ENCODE results near the gene INPP4A.

Gene INPP4A

GRCh38 chr2:98522854-98523253 lies 78.2 kb downstream of the INPP4A start:
- Mint-ChIP-seq H3K36me3 (ENCODE audit: low read depth) (peaks cover 17% of the 10 kb centered on the region), H3K4me1 (peaks cover 4% of the 10 kb centered on the region), H3K4me3 (no peak overlapping the region), H3K27me3 (no peaks in the 10 kb centered on the region), H3K9me3 (no peaks in the 10 kb centered on the region), H3K27ac (no peak overlapping the region)
- ATAC-seq (no peak), DNase-seq (no peak)

DNA sequence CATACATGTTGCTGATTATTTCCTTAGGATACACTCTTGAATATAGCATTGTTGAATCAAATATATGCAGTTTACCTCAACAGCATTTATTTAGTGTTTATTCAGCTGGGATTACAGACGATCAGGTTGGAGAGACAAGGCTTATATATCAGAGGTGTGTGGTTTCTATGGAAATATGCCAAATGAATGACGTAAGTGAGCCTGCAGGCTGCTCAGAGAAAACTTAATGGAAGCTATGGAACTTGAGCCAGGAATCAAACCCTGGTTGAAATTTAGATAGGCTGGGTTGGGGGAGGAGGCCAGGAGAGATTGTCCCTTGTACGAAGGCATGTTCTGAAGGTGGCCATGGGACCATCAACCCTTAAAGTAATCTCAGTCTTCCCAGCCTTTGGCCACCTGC lies 79.5 kb downstream of the INPP4A start:
- peaks cover 19% of the 10 kb centered on the region for H3K36me3 Mint-ChIP-seq (ENCODE audit: low read depth)
- H3K4me3 Mint-ChIP-seq = no peak overlapping the region
- no peak overlapping the region for H3K27ac Mint-ChIP-seq
- no peaks in the 10 kb centered on the region for H3K27me3 Mint-ChIP-seq
- no peak for DNase-seq
- H3K4me1 Mint-ChIP-seq = no peaks in the 10 kb centered on the region
- ATAC-seq = no peak
- no peaks in the 10 kb centered on the region for H3K9me3 Mint-ChIP-seq

GRCh38 chr2:98528349-98528748 lies 83.7 kb downstream of the INPP4A start:
- Mint-ChIP-seq H3K36me3 (ENCODE audit: low read depth) (peaks cover 14% of the 10 kb centered on the region), H3K27ac (no peak overlapping the region)

DNA sequence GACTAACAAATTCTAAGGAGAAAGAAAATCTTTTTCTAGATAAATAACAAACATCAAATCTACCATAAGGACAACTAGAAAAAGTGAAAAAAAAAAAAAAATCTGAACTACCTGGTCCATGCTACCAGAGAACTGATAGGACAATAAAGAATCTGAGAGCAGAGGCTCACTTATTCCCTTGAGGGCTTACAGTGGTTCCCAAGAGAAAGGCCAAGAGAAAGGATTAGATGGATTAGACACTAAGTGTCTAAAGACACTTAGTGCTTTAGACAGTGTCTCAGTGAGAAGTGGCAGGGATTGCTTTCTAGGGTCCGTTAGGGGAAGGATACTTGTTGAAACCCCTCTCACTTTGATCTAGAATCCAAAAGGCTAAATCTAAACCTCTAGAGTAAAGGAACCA lies 85.5 kb downstream of the INPP4A start:
- no peaks in the 10 kb centered on the region for H3K27me3 Mint-ChIP-seq
- H3K36me3 Mint-ChIP-seq (ENCODE audit: low read depth) = peaks cover 11% of the 10 kb centered on the region
- H3K27ac Mint-ChIP-seq = no peak overlapping the region
- H3K4me1 Mint-ChIP-seq = no peaks in the 10 kb centered on the region
- H3K9me3 Mint-ChIP-seq = no peaks in the 10 kb centered on the region
- ATAC-seq (no peak), DNase-seq (no peak)
- no peak overlapping the region for H3K4me3 Mint-ChIP-seq

More at GRCh38 chr2:98528349-98528748, 83.7 kb downstream of the INPP4A start:
- H3K27me3 Mint-ChIP-seq = no peaks in the 10 kb centered on the region
- H3K4me3 Mint-ChIP-seq = no peak overlapping the region
- no peak for ATAC-seq
- no peaks in the 10 kb centered on the region for H3K9me3 Mint-ChIP-seq
- no peaks in the 10 kb centered on the region for H3K4me1 Mint-ChIP-seq
- DNase-seq = no peak

- H3K36me3 Mint-ChIP-seq (ENCODE audit: low read depth) = peaks cover 10% of the 10 kb centered on the region
- no peak overlapping the region for H3K4me3 Mint-ChIP-seq
- no peaks in the 10 kb centered on the region for H3K4me1 Mint-ChIP-seq
- no peaks in the 10 kb centered on the region for H3K9me3 Mint-ChIP-seq
- no peak overlapping the region for H3K27ac Mint-ChIP-seq
- no peaks in the 10 kb centered on the region for H3K27me3 Mint-ChIP-seq
- no peak for DNase-seq
- ATAC-seq = no peak
Measured at GRCh38 chr2:98532756-98533155, 88.1 kb downstream of the INPP4A start.

GRCh38 chr2:98533547-98533946 lies 88.9 kb downstream of the INPP4A start:
- H3K4me3 Mint-ChIP-seq = no peak overlapping the region
- H3K27me3 Mint-ChIP-seq = no peaks in the 10 kb centered on the region
- H3K27ac Mint-ChIP-seq = no peak overlapping the region
- H3K4me1 Mint-ChIP-seq = no peaks in the 10 kb centered on the region
- H3K9me3 Mint-ChIP-seq = no peaks in the 10 kb centered on the region
- peaks cover 8% of the 10 kb centered on the region for H3K36me3 Mint-ChIP-seq (ENCODE audit: low read depth)
- DNase-seq = no peak
- no peak for ATAC-seq

- H3K27ac Mint-ChIP-seq = no peak overlapping the region
- ATAC-seq (no peak), DNase-seq (no peak)
- no peaks in the 10 kb centered on the region for H3K27me3 Mint-ChIP-seq
- no peak overlapping the region for H3K4me3 Mint-ChIP-seq
- no peaks in the 10 kb centered on the region for H3K9me3 Mint-ChIP-seq
- H3K4me1 Mint-ChIP-seq = no peaks in the 10 kb centered on the region
- H3K36me3 Mint-ChIP-seq (ENCODE audit: low read depth) = peaks cover 8% of the 10 kb centered on the region
Measured at GRCh38 chr2:98534761-98535160, 90.1 kb downstream of the INPP4A start.

- no peaks in the 10 kb centered on the region for H3K4me1 Mint-ChIP-seq
- peaks cover 10% of the 10 kb centered on the region for H3K36me3 Mint-ChIP-seq (ENCODE audit: low read depth)
- H3K27ac Mint-ChIP-seq = no peak overlapping the region
Measured at GRCh38 chr2:98535971-98536677, 91.5 kb downstream of the INPP4A start.

GRCh38 chr2:98537390-98538126 lies 92.9 kb downstream of the INPP4A start:
- no peaks in the 10 kb centered on the region for H3K27me3 Mint-ChIP-seq
- H3K27ac Mint-ChIP-seq = no peak overlapping the region
- H3K4me1 Mint-ChIP-seq = peaks cover 8% of the 10 kb centered on the region
- DNase-seq (no peak), ATAC-seq (no peak)
- no peaks in the 10 kb centered on the region for H3K9me3 Mint-ChIP-seq
- H3K36me3 Mint-ChIP-seq (ENCODE audit: low read depth) = peaks cover 12% of the 10 kb centered on the region
- H3K4me3 Mint-ChIP-seq = no peak overlapping the region

More at GRCh38 chr2:98535971-98536677, 91.5 kb downstream of the INPP4A start:
- Mint-ChIP-seq H3K27me3 (no peaks in the 10 kb centered on the region), H3K4me3 (no peak overlapping the region), H3K9me3 (no peaks in the 10 kb centered on the region)
- ATAC-seq (no peak), DNase-seq (no peak)

GRCh38 chr2:98538280-98539041 lies 93.8 kb downstream of the INPP4A start:
- H3K36me3 Mint-ChIP-seq (ENCODE audit: low read depth) = peaks cover 9% of the 10 kb centered on the region

DNA sequence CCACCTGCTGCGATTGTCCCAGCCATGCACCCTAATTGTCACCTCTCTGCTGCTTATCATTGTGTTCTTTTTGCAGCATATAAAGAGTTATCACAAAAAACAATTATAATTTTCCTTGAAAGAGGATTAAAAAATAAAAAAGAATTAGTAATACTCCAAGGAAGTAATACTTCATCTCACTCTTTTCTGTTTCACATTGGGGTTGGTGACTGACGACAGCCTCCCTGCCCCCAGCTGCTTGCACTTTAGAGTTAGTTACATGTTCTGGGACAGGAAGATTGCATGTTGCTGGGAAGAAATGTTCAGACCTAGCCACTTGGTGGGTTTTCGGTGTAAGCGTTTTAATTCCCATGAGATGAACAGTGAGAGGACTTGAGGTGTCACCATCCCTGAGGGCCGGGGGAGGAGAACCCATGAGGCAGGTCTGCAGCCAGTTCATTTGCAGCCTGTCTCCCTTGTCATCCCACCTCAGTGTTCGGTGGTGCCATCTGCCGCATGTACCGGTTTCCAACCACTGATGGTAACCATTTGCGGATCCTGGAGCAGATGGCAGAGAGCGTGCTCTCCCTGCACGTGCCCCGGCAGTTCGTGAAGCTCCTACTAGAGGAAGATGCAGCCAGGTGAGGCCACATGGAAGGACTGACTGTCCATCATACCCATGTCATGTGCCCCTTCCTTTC lies 94.5 kb downstream of the INPP4A start:
- no peak overlapping the region for H3K4me3 Mint-ChIP-seq
- H3K36me3 Mint-ChIP-seq (ENCODE audit: low read depth) = peaks cover 8% of the 10 kb centered on the region
- H3K27ac Mint-ChIP-seq = no peak overlapping the region
- DNase-seq (no peak), ATAC-seq (no peak)
- no peaks in the 10 kb centered on the region for H3K27me3 Mint-ChIP-seq
- H3K9me3 Mint-ChIP-seq = no peaks in the 10 kb centered on the region
- H3K4me1 Mint-ChIP-seq = peaks cover 9% of the 10 kb centered on the region

More at GRCh38 chr2:98538280-98539041, 93.8 kb downstream of the INPP4A start:
- Mint-ChIP-seq H3K27me3 (no peaks in the 10 kb centered on the region), H3K27ac (no peak overlapping the region), H3K4me3 (no peak overlapping the region), H3K9me3 (no peaks in the 10 kb centered on the region), H3K4me1 (peaks cover 9% of the 10 kb centered on the region)
- no peak for DNase-seq
- no peak for ATAC-seq

- no peak overlapping the region for H3K4me3 Mint-ChIP-seq
- no peaks in the 10 kb centered on the region for H3K27me3 Mint-ChIP-seq
- peaks cover 12% of the 10 kb centered on the region for H3K4me1 Mint-ChIP-seq
- H3K9me3 Mint-ChIP-seq = no peaks in the 10 kb centered on the region
- H3K27ac Mint-ChIP-seq = no peak overlapping the region
- no peak for ATAC-seq
- DNase-seq = no peak
- H3K36me3 Mint-ChIP-seq (ENCODE audit: low read depth) = peaks cover 16% of the 10 kb centered on the region
Measured at GRCh38 chr2:98540536-98540935, 95.9 kb downstream of the INPP4A start.

- peaks cover 12% of the 10 kb centered on the region for H3K4me1 Mint-ChIP-seq
- no peak overlapping the region for H3K27ac Mint-ChIP-seq
- ATAC-seq = no peak
- H3K4me3 Mint-ChIP-seq = no peak overlapping the region
- no peaks in the 10 kb centered on the region for H3K9me3 Mint-ChIP-seq
- no peak for DNase-seq
- no peaks in the 10 kb centered on the region for H3K27me3 Mint-ChIP-seq
- peaks cover 15% of the 10 kb centered on the region for H3K36me3 Mint-ChIP-seq (ENCODE audit: low read depth)
Measured at GRCh38 chr2:98541489-98541888, 96.8 kb downstream of the INPP4A start.

- Mint-ChIP-seq H3K27me3 (no peaks in the 10 kb centered on the region), H3K4me3 (no peak overlapping the region), H3K4me1 (peaks cover 12% of the 10 kb centered on the region), H3K9me3 (no peaks in the 10 kb centered on the region), H3K36me3 (ENCODE audit: low read depth) (peaks cover 19% of the 10 kb centered on the region), H3K27ac (no peak overlapping the region)
- ATAC-seq (no peak), DNase-seq (no peak)
Measured at GRCh38 chr2:98541906-98542305, 97.2 kb downstream of the INPP4A start.
